GM18499 (cell line): ENCODE measurements around the gene PKP1.

Experiments
- ATAC-seq: cut with Tn5 transposase; IDR thresholded peaks from one replicate; pipeline ENCODE4 v1.9.1; 2021; ENCODE audit warnings: moderate number of reproducible peaks; ENCODE audit not compliant: insufficient read depth, unreplicated experiment

Gene PKP1

GRCh38 chr1:201346337-201346939 lies 63.1 kb downstream of the PKP1 start:
- no peak for ATAC-seq

- no peak for ATAC-seq
Measured at GRCh38 chr1:201346987-201347386, 63.7 kb downstream of the PKP1 start.

- ATAC-seq, result no peak
Measured at GRCh38 chr1:201347498-201348210, 64.3 kb downstream of the PKP1 start.

GRCh38 chr1:201348211-201348566 lies 64.9 kb downstream of the PKP1 start:
- ATAC-seq, result no peak

- ATAC-seq, result no peak
Measured at GRCh38 chr1:201349092-201349491, 65.8 kb downstream of the PKP1 start.

GRCh38 chr1:201350361-201350725 lies 67.0 kb downstream of the PKP1 start:
- ATAC-seq, result no peak

GRCh38 chr1:201350884-201351283 lies 67.6 kb downstream of the PKP1 start:
- no peak for ATAC-seq

GRCh38 chr1:201351617-201352016 lies 68.3 kb downstream of the PKP1 start:
- ATAC-seq, result no peak

GRCh38 chr1:201353186-201353940 lies 70.1 kb downstream of the PKP1 start:
- ATAC-seq, result no peak

GRCh38 chr1:201354151-201354900 lies 71.0 kb downstream of the PKP1 start:
- ATAC-seq, result no peak

GRCh38 chr1:201354901-201355295 lies 71.6 kb downstream of the PKP1 start:
- no peak for ATAC-seq

- no peak for ATAC-seq
Measured at GRCh38 chr1:201355471-201355870, 72.2 kb downstream of the PKP1 start.

- ATAC-seq, result no peak
Measured at GRCh38 chr1:201356236-201356635, 72.9 kb downstream of the PKP1 start.

- no peak for ATAC-seq
Measured at GRCh38 chr1:201356701-201357100, 73.4 kb downstream of the PKP1 start.

GRCh38 chr1:201357211-201357610 lies 73.9 kb downstream of the PKP1 start:
- no peak for ATAC-seq

GRCh38 chr1:201357636-201358348 lies 74.5 kb downstream of the PKP1 start:
- no peak for ATAC-seq

- ATAC-seq, result no peak
Measured at GRCh38 chr1:201358596-201358995, 75.3 kb downstream of the PKP1 start.

GRCh38 chr1:201359031-201359872 lies 75.9 kb downstream of the PKP1 start:
- ATAC-seq, result no peak

- ATAC-seq, result no peak
Measured at GRCh38 chr1:201359873-201360210, 76.5 kb downstream of the PKP1 start.

- no peak for ATAC-seq
Measured at GRCh38 chr1:201360486-201360885, 77.2 kb downstream of the PKP1 start.
